Thymus (tissue), 14 donors: ENCODE data around the gene ITIH6. TPM values are rescaled to one million over a fixed set of nuclear protein-coding genes. Genes with fewer than 3 reads are reported as not detected.
"Not testable (repeated sequence)": the region's sequence is repeated elsewhere in the genome, so short reads cannot be mapped to it uniquely, and the experiment has no call there.

Source experiments
- DNase-seq, 9 donors: peaks; one replicate each; pipeline ENCODE4 v3.0.0-alpha.2; 2013; ENCODE audit warnings: low spot score in 9 of 9, low read depth in 6 of 9, missing footprints in 1 of 9
- H3K27ac ChIP-seq, 2 donors: one replicate each; pipeline ENCODE4 v1.5.1; 2013; ENCODE audit warnings: control low read depth in 1 of 2, low read depth in 1 of 2, low read length in 1 of 2, mild to moderate bottlenecking in 1 of 2, moderate library complexity in 1 of 2
- H3K27me3 ChIP-seq, 2 donors: one replicate each; pipeline ENCODE4 v1.5.1; 2013; ENCODE audit warnings: low read length in 1 of 2; ENCODE audit not compliant: control insufficient read depth in 2 of 2, insufficient read depth in 1 of 2
- H3K36me3 ChIP-seq, 2 donors: one replicate each; pipeline ENCODE4 v1.5.1; 2013; ENCODE audit warnings: low read length in 1 of 2, mild to moderate bottlenecking in 1 of 2, moderate library complexity in 1 of 2; ENCODE audit not compliant: control insufficient read depth in 2 of 2, insufficient read depth in 2 of 2
- H3K4me1 ChIP-seq, 2 donors: one replicate each; pipeline ENCODE4 v1.5.1; 2013; ENCODE audit warnings: low read length in 2 of 2; ENCODE audit not compliant: control insufficient read depth in 2 of 2, insufficient read depth in 2 of 2
- H3K4me3 ChIP-seq, 2 donors: one replicate each; pipeline ENCODE4 v1.5.1; 2013; ENCODE audit warnings: low read length in 2 of 2, control low read depth in 1 of 2, mild to moderate bottlenecking in 1 of 2
- H3K9me3 ChIP-seq, 2 donors: one replicate each; pipeline ENCODE4 v1.5.1; 2013; ENCODE audit warnings: low read length in 1 of 2, mild to moderate bottlenecking in 1 of 2; ENCODE audit not compliant: control insufficient read depth in 2 of 2, insufficient read depth in 1 of 2
- WGBS: extraction: QIAGEN DNeasy Blood & Tissue Kit; methylation state at CpG from one replicate; pipeline ENCODE4 v1.1.7; 2013; 5-methylcytosine and 5-hydroxymethylcytosine counted together
- long read RNA-seq, 10 donors: transcript quantifications; one replicate each; lab custom pipeline, GENCODE V29; 2026
- polyA plus RNA-seq: library from polyadenylated mRNA; stranded (reverse); fragments of 200-250 nt; gene quantifications from one replicate; pipeline ENCODE4 v1.2.3, GENCODE V29; 2013
- total RNA-seq: library from RNA; stranded (reverse); fragments of 120-200 nt; gene quantifications from one replicate; pipeline ENCODE4 v1.2.4, GENCODE V29; 2013
- donor health status: healthy.

The ITIH6 gene, protein sequence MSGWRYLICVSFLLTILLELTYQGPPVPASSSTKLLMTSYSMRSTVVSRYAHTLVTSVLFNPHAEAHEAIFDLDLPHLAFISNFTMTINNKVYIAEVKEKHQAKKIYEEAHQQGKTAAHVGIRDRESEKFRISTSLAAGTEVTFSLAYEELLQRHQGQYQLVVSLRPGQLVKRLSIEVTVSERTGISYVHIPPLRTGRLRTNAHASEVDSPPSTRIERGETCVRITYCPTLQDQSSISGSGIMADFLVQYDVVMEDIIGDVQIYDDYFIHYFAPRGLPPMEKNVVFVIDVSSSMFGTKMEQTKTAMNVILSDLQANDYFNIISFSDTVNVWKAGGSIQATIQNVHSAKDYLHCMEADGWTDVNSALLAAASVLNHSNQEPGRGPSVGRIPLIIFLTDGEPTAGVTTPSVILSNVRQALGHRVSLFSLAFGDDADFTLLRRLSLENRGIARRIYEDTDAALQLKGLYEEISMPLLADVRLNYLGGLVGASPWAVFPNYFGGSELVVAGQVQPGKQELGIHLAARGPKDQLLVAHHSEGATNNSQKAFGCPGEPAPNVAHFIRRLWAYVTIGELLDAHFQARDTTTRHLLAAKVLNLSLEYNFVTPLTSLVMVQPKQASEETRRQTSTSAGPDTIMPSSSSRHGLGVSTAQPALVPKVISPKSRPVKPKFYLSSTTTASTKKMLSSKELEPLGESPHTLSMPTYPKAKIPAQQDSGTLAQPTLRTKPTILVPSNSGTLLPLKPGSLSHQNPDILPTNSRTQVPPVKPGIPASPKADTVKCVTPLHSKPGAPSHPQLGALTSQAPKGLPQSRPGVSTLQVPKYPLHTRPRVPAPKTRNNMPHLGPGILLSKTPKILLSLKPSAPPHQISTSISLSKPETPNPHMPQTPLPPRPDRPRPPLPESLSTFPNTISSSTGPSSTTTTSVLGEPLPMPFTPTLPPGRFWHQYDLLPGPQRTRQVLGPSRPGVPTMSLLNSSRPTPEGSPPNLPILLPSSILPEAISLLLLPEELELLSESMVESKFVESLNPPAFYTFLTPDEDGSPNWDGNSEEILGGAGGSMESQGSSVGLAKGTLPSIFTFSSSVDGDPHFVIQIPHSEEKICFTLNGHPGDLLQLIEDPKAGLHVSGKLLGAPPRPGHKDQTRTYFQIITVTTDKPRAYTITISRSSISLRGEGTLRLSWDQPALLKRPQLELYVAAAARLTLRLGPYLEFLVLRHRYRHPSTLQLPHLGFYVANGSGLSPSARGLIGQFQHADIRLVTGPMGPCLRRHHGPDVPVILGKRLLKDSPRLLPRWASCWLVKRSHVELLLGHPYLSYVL
- total RNA-seq = not detected
- polyA plus RNA-seq = not detected
- long read RNA-seq, donor 1 = 0 reads
- long read RNA-seq, donor 2 = 0 reads
- long read RNA-seq, donor 3 = 0 reads
- long read RNA-seq, donor 4 = 0 reads
- long read RNA-seq, donor 5 = 0 reads
- long read RNA-seq, donor 6 = 0 reads
- long read RNA-seq, donor 7, partial matches to known transcripts = 221 of 227 reads
- long read RNA-seq, donor 7, other reads (novel, unspliced or antisense) = 6 of 227 reads
- long read RNA-seq, donor 8 = 0 reads
- long read RNA-seq, donor 9 = 0 reads
- long read RNA-seq, donor 10 = 0 reads

DNA sequence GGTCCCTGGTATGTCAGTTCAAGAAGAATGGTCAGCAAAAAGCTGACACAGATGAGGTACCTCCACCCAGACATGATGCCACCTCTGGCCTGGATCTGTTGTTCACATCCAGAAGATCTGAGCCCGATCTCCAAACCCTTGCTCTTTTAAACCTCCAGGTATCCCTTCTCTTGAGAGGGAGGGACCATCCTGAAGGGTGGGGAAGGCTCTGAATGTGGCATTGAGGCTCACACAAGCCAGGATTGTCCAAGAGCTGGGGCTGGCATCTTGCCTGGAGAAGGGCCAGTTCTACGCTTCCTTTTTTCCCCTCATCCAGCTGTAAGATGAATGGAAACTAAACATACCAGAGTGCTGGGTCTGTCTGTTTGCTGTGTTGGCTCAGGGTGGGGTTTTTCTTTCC, at the start of gene ITIH6:
TSS of gene ITIH6 (minus strand) at position 119 of the 400 bp plus-strand sequence. CDS start at position 74, 45 bp downstream.
- Histone ChIP-seq H3K27ac (no peak within 1 kb of the TSS), H3K27me3 (no peaks in the 10 kb centered on the region), H3K36me3 (no peaks in the 10 kb centered on the region), H3K4me1 (no peaks in the 10 kb centered on the region), H3K4me3 (no peak within 1 kb of the TSS), H3K9me3 (no peaks in the 10 kb centered on the region)
- no peak for DNase-seq
- 94% methylated on average over 2 of the region's 2 CpGs for WGBS

DNA sequence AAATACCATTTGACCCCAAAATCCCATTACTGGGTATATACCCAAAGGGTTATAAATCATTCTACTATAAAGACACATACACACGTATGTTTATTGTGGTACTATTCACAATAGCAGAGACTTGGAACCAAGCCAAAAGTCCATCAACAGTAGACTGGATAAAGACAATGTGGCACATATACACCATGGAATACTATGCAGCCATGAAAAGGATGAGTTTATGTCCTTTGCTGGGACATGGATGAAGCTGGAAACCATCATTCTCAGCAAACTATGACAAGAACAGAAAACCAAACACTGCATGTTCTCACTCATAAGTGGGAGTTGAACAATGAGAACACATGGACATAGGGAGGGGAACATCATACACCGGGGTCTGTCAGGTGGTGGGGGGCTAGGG, 49.6 kb upstream of the ITIH6 start:
- DNase-seq, H3K4me3 ChIP-seq, H3K27ac ChIP-seq, H3K27me3 ChIP-seq, H3K4me1 ChIP-seq, H3K9me3 ChIP-seq, H3K36me3 ChIP-seq: not testable (repeated sequence)
- WGBS = 96% methylated on average over 2 of the region's 2 CpGs

DNA sequence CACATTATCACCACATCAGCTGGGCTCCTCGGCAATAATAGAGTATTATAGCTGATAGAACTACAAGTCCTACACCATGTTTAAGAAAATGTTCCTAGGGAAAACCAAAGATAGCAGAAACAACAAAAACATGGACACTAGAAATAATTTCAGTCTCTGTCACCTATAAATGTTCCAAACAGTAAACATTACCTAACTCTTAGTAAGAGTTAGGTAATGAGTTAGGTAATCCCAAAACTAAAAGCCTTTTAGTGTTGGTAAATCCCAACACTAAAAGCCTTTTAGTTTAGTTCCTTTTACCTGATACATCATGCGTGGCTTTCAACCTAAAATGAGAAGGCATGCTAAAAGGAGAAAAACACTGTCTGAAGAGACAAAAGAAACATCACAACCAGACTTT, 45.0 kb upstream of the ITIH6 start:
- no peak overlapping the region for H3K4me3 ChIP-seq
- no peaks in the 10 kb centered on the region for H3K36me3 ChIP-seq
- H3K4me1 ChIP-seq = no peaks in the 10 kb centered on the region
- no peak overlapping the region for H3K27ac ChIP-seq
- no peak for DNase-seq
- H3K9me3 ChIP-seq = no peaks in the 10 kb centered on the region
- no peaks in the 10 kb centered on the region for H3K27me3 ChIP-seq
- 96% methylated on average over 2 of the region's 2 CpGs for WGBS

DNA sequence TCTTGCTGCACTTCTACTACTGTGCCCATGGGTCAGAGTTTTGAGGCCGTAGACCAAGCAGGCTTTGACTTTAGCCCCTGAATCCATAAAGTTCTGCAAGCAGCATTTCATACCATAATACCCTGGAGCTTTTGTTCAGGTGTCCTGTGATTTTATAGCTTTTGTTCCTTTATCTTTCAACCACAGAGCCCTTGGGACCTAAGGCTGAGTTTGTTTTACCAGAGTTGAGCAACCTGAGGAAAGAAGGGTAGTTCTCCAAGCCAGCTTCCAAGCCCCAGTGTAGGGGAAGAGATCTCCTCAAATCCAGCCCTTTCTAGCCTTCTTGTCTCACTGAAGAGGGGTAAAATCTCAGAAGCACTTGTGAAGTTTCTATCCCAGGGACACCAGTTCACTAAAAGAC, 44.6 kb upstream of the ITIH6 start:
- H3K4me1 ChIP-seq = no peaks in the 10 kb centered on the region
- H3K36me3 ChIP-seq = no peaks in the 10 kb centered on the region
- no peak overlapping the region for H3K27ac ChIP-seq
- DNase-seq = no peak
- no peaks in the 10 kb centered on the region for H3K9me3 ChIP-seq
- WGBS = 93% methylated on average over 1 of the region's 1 CpG
- H3K27me3 ChIP-seq = no peaks in the 10 kb centered on the region
- H3K4me3 ChIP-seq = no peak overlapping the region

DNA sequence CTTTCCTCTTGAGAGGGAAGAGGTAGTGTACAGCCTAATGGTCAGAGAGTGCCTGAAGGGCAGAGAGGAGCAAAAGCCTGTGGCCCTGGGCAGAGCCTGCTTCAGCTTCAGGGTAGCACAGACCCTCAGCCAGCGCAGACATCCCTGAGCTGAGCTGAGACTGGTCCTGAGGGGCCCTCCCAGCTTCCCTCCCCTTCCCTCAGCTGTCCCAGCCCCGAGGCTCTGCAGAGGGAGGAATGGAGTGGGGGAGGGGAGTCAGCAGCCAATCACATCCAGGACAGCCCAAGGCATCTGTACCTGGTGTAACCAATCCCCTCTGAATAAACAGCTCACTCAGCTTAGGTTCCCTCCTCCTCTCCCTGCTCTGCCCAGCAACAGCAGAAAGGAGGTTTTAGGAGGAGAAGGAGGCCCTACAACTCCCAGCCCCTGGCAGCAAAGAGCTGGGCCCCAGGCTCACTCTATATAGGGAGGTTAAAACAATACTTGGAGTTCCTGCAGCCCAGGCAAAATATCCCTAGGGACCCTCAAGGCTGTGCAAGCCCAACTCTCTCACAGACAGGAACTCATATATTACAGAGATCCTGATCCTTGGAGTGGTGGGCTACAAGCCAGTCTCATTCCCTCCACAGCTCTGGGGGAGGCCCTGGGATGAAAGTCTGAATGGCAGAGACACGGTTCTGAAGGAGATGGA, 43.3 kb upstream of the ITIH6 start:
- H3K27me3 ChIP-seq, H3K36me3 ChIP-seq, DNase-seq, H3K4me3 ChIP-seq, H3K9me3 ChIP-seq, H3K27ac ChIP-seq, H3K4me1 ChIP-seq: not testable (repeated sequence)
- WGBS = 47% methylated on average over 3 of the region's 3 CpGs

DNA sequence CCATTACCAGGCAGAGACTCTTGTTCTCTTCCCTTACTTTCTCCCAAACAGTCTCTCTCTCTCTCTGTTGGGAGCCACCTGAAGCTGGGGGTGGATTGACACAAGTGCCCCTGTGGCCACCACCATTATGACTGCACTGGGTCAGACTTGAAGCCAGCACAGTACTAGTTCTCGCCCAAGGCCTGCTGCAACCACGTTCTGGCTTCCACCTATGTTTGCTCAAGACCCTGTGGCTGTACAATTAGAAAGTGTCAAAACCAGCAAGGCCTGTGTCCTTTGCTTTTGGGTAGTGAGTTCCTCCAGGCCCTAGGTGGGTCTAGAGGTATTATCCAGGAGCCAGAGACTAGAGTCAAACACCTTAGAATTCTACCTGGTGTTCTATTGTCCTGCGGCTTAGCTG, 40.5 kb upstream of the ITIH6 start:
- Histone ChIP-seq H3K4me3 (no peak overlapping the region), H3K4me1 (no peaks in the 10 kb centered on the region), H3K27ac (no peak overlapping the region), H3K36me3 (no peaks in the 10 kb centered on the region), H3K9me3 (no peaks in the 10 kb centered on the region), H3K27me3 (no peaks in the 10 kb centered on the region)
- no peak for DNase-seq
- WGBS = 96% methylated on average over 3 of the region's 3 CpGs

DNA sequence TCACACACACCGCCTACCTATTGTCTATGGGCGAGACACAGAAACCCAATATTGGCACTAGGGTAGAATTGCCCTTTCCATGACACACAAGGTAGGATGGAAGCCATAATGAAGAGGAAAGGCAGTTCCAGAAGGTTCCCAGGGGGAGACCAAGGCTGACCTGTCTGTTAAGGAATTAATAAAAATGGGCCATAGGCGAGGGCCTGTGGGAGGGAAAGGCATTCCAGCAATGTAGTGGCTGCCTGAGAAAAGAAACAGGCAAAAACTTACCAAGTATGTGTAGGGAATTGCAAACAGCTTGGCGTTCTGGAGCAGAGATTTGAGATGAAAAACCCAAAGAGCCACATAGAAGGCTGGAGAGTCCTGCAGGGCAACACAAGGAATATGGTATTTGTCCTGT, 28.5 kb upstream of the ITIH6 start:
- Histone ChIP-seq H3K4me1 (no peaks in the 10 kb centered on the region), H3K4me3 (no peak overlapping the region), H3K27me3 (no peaks in the 10 kb centered on the region), H3K27ac (no peak overlapping the region), H3K36me3 (no peaks in the 10 kb centered on the region), H3K9me3 (no peaks in the 10 kb centered on the region)
- no peak for DNase-seq
- 94% methylated on average over 4 of the region's 4 CpGs for WGBS

DNA sequence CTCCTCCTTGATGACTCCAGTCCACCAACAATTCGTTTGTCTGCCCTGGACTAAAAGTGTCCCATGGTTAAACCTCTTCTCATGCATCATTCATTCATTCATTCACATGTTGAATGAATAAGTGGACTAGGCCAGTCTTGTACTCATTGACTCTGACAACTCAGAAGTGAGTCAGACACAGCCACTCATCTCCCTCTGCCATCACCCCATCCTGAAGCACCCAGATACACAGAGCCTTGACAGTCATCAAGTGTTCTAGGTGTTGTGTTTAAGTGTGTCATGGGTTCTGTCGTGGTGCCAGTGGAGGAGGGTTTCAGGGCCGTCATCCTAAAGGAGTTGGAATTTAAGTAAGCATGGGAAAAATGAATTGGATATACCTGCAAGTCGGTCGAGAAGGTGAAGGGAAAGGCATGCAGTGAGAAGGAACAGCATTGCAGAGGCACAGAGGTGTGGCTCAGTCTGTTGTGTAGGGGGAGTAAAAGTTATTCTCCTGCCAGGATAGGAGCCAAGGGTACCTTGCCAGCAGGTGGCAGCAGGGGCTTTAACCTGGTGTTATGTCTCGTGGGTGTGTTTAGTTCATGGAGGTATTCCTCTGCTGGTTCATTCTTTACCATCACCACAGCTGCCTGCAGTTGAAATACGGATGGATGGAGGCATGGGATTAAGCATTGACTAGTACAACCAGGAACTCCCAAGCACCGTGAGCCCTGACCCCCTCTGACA, 27.8 kb upstream of the ITIH6 start:
- H3K9me3 ChIP-seq = no peaks in the 10 kb centered on the region
- DNase-seq = peak in 1 of 9 donors; percentile 11
- 88% methylated on average over 8 of the region's 8 CpGs for WGBS

More for the DNA sequence above, 27.8 kb upstream of the ITIH6 start:
- no peaks in the 10 kb centered on the region for H3K27me3 ChIP-seq
- H3K4me1 ChIP-seq = no peaks in the 10 kb centered on the region
- H3K4me3 ChIP-seq = no peak overlapping the region
- no peak overlapping the region for H3K27ac ChIP-seq
- no peaks in the 10 kb centered on the region for H3K36me3 ChIP-seq
